Tibial nerve (tissue), 4 donors: ENCODE measurements around the gene ABCG2. TPM values are rescaled to one million over a fixed set of nuclear protein-coding genes. Genes with fewer than 3 reads are reported as not detected.

ENCODE experiments used
- DNase-seq, 2 donors: peaks; one replicate each; pipeline ENCODE4 v3.0.0-alpha.2; 2019; ENCODE audit warnings: low spot score in 2 of 2
- H3K27ac ChIP-seq, 4 donors: fragments of 200-600 bp; sonication (generic) in 3 of 4; one replicate each; pipeline ENCODE4 v1.5.1; 2017 to 2019; ENCODE audit warnings: mild to moderate bottlenecking in 1 of 4
- H3K27me3 ChIP-seq, 2 donors: fragments of 200-600 bp; sonication (generic) in 1 of 2; one replicate each; pipeline versions ENCODE4 v1.5.1 to v1.6.0; 2017 to 2019
- H3K36me3 ChIP-seq, 3 donors: fragments of 200-600 bp; sonication (generic); one replicate each; pipeline ENCODE4 v1.5.1; 2018 to 2019
- H3K4me1 ChIP-seq, 4 donors: fragments of 200-600 bp; sonication (generic) in 3 of 4; one replicate each; pipeline ENCODE4 v1.5.1; 2017 to 2019
- H3K4me3 ChIP-seq, 4 donors: fragments of 200-600 bp; sonication (generic) in 3 of 4; one replicate each; pipeline ENCODE4 v1.5.1; 2017 to 2019; ENCODE audit warnings: mild to moderate bottlenecking in 1 of 4, moderate library complexity in 1 of 4
- H3K9me3 ChIP-seq, 4 donors: fragments of 200-600 bp; sonication (generic) in 3 of 4; one replicate each; pipeline ENCODE4 v1.5.1; 2017 to 2019
- CTCF ChIP-seq, 5 experiments: fragments of 200-600 bp in 3 of 5; fragments of 450-650 bp in 2 of 5; sonication (generic) in 3 of 5; IDR thresholded peaks; one replicate each; pipeline ENCODE4 v1.5.1; 2016 to 2019; ENCODE audit warnings: antibody characterized with exemption in 5 of 5, mild to moderate bottlenecking in 3 of 5, moderate library complexity in 2 of 5
- EP300 ChIP-seq, 2 donors: sonication (generic); formaldehyde crosslinking; IDR thresholded peaks; one replicate each; pipeline ENCODE4 v1.6.1; 2017; ENCODE audit warnings: antibody characterized with exemption in 2 of 2, mild to moderate bottlenecking in 1 of 2
- POLR2A ChIP-seq, 2 donors: fragments of 450-650 bp; IDR thresholded peaks; one replicate each; pipeline ENCODE4 v1.6.1; 2017; ENCODE audit warnings: antibody characterized with exemption in 2 of 2, mild to moderate bottlenecking in 2 of 2, moderate library complexity in 2 of 2
- WGBS, 2 donors: methylation state at CpG; one replicate each; pipeline ENCODE4 v1.1.5; 2018; 5-methylcytosine and 5-hydroxymethylcytosine counted together
- total RNA-seq, 4 donors: library from RNA; depleted of rRNA; stranded (reverse); fragments of >200 nt; gene quantifications; one replicate each; pipeline ENCODE4 v1.1.0, GENCODE V29; 2016

Gene ABCG2
- total RNA-seq, 4 donors from 2014 or later = 5.3 to 12.0 (median 8.2) TPM

- no peaks in the 10 kb centered on the region for H3K27me3 ChIP-seq
- 68 to 71% methylated on average over 5 of the region's 5 CpGs for WGBS, 2 donors
- no peak overlapping the region for H3K27ac ChIP-seq
- H3K4me1 ChIP-seq = peaks cover 0 to 11% (median 0%) of the 10 kb centered on the region in 4 donors
- H3K4me3 ChIP-seq = no peak overlapping the region
- no peaks in the 10 kb centered on the region for H3K9me3 ChIP-seq
- no peak for TF ChIP-seq POLR2A (IDR thresholded peaks at IDR 0.05)
- no peak for TF ChIP-seq EP300 (IDR thresholded peaks at IDR 0.05)
- no peak for TF ChIP-seq CTCF (IDR thresholded peaks at IDR 0.05)
- H3K36me3 ChIP-seq = no peaks in the 10 kb centered on the region
- no peak for DNase-seq
Measured at GRCh38 chr4:88093874-88094273, 64.6 kb downstream of the ABCG2 start.

- DNase-seq = no peak
- 89% methylated on average over 3 of the region's 3 CpGs for WGBS, 2 donors
- H3K27me3 ChIP-seq = no peaks in the 10 kb centered on the region
- no peak overlapping the region for H3K27ac ChIP-seq
- H3K36me3 ChIP-seq = no peaks in the 10 kb centered on the region
- TF ChIP-seq EP300 (IDR thresholded peaks at IDR 0.05) = no peak
- no peak for TF ChIP-seq CTCF (IDR thresholded peaks at IDR 0.05)
- no peak for TF ChIP-seq POLR2A (IDR thresholded peaks at IDR 0.05)
- H3K4me3 ChIP-seq = no peak overlapping the region
- no peaks in the 10 kb centered on the region for H3K9me3 ChIP-seq
- peaks cover 0 to 11% (median 0%) of the 10 kb centered on the region in 4 donors for H3K4me1 ChIP-seq
Measured at GRCh38 chr4:88091378-88091777, 67.1 kb downstream of the ABCG2 start.

GRCh38 chr4:88090898-88091297 is 67.5 kb downstream of the ABCG2 start:
- Histone ChIP-seq H3K27me3 (no peaks in the 10 kb centered on the region), H3K27ac (no peak overlapping the region), H3K4me3 (no peak overlapping the region), H3K9me3 (no peaks in the 10 kb centered on the region), H3K36me3 (no peaks in the 10 kb centered on the region), H3K4me1 (peaks cover 0 to 11% (median 0%) of the 10 kb centered on the region in 4 donors)
- no peak for TF ChIP-seq EP300 (IDR thresholded peaks at IDR 0.05)
- no peak for TF ChIP-seq CTCF (IDR thresholded peaks at IDR 0.05)
- no peak for TF ChIP-seq POLR2A (IDR thresholded peaks at IDR 0.05)
- no peak for DNase-seq

GRCh38 chr4:88087004-88087403 is 71.4 kb downstream of the ABCG2 start:
- H3K27ac ChIP-seq = no peak overlapping the region
- H3K4me3 ChIP-seq = no peak overlapping the region
- TF ChIP-seq CTCF (IDR thresholded peaks at IDR 0.05) (no peak), POLR2A (IDR thresholded peaks at IDR 0.05) (no peak), EP300 (IDR thresholded peaks at IDR 0.05) (no peak)
- peaks cover 0 to 11% (median 0%) of the 10 kb centered on the region in 4 donors for H3K4me1 ChIP-seq
- no peak for DNase-seq
- no peaks in the 10 kb centered on the region for H3K9me3 ChIP-seq
- H3K36me3 ChIP-seq = no peaks in the 10 kb centered on the region
- 93% methylated on average over 1 of the region's 1 CpG for WGBS, 2 donors
- H3K27me3 ChIP-seq = no peaks in the 10 kb centered on the region

GRCh38 chr4:88080626-88081025 is 77.8 kb downstream of the ABCG2 start:
- DNase-seq = no peak
- no peak for TF ChIP-seq CTCF (IDR thresholded peaks at IDR 0.05)
- TF ChIP-seq EP300 (IDR thresholded peaks at IDR 0.05) = no peak
- TF ChIP-seq POLR2A (IDR thresholded peaks at IDR 0.05) = no peak
- peaks cover 0 to 25% (median 0%) of the 10 kb centered on the region in 3 donors for H3K36me3 ChIP-seq
- H3K27ac ChIP-seq = no peak overlapping the region
- no peaks in the 10 kb centered on the region for H3K4me1 ChIP-seq
- no peaks in the 10 kb centered on the region for H3K27me3 ChIP-seq
- no peaks in the 10 kb centered on the region for H3K9me3 ChIP-seq
- no peak overlapping the region for H3K4me3 ChIP-seq
- 89 to 90% methylated on average over 1 of the region's 1 CpG for WGBS, 2 donors
